ENCODE results near the gene PCDHB13.
"Not testable (repeated sequence)": the region's sequence is repeated elsewhere in the genome, so short reads cannot be mapped to it uniquely, and the experiment has no call there.

The PCDHB13 gene

DNA sequence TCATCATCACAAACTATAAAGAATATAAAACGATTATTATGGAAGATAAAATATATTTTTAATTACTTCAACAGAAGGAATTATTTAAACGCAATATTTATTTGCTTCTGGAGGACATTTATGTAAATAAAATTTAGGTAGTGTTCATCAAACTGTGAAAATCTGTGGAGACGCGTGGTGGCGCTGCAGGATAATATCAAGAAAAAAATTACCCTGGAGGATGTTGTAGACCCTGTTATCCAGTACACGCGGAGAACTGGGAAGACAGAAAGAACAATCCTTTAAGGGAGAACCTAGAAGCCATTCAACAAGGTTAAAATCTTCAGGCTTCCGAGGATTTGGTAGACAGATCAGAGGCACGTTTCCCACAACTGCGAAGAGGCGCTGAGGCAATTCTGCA lies 5.2 kb upstream of the PCDHB13 start, which contains the start of gene PCDHB12:
Gene PCDHB12, plus strand, starts transcription at position 242 of the 400 bp plus-strand sequence. CDS start 189 bp downstream, outside the sequence.
- DNase-seq = peak; percentile 7

DNA sequence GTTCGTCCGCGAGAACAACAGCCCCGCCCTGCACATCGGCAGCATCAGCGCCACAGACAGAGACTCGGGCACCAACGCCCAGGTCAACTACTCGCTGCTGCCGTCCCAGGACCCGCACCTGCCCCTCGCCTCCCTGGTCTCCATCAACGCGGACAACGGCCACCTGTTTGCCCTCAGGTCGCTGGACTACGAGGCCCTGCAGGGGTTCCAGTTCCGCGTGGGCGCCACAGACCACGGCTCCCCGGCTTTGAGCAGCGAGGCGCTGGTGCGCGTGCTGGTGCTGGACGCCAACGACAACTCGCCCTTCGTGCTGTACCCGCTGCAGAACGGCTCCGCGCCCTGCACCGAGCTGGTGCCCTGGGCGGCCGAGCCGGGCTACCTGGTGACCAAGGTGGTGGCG lies 3.4 kb upstream of the PCDHB13 start:
- DNase-seq = not testable (repeated sequence)

DNA sequence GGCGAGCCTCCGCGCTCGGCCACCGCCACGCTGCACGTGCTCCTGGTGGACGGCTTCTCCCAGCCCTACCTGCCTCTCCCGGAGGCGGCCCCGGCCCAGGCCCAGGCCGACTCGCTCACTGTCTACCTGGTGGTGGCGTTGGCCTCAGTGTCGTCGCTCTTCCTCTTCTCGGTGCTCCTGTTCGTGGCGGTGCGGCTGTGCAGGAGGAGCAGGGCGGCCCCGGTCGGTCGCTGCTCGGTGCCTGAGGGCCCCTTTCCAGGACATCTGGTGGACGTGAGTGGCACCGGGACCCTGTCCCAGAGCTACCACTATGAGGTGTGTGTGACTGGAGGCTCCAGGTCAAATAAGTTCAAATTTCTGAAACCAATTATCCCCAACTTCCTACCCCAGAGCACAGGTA lies 2.9 kb upstream of the PCDHB13 start:
- not testable (repeated sequence) for DNase-seq

DNA sequence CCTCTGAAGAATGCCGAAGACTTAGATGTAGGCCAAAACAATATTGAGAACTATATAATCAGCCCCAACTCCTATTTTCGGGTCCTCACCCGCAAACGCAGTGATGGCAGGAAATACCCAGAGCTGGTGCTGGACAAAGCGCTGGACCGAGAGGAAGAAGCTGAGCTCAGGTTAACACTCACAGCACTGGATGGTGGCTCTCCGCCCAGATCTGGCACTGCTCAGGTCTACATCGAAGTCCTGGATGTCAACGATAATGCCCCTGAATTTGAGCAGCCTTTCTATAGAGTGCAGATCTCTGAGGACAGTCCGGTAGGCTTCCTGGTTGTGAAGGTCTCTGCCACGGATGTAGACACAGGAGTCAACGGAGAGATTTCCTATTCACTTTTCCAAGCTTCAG lies 864 bp downstream of the PCDHB13 start:
- not testable (repeated sequence) for DNase-seq

DNA sequence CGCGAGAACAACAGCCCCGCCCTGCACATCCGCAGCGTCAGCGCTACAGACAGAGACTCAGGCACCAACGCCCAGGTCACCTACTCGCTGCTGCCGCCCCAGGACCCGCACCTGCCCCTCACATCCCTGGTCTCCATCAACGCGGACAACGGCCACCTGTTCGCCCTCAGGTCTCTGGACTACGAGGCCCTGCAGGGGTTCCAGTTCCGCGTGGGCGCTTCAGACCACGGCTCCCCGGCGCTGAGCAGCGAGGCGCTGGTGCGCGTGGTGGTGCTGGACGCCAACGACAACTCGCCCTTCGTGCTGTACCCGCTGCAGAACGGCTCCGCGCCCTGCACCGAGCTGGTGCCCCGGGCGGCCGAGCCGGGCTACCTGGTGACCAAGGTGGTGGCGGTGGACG lies 1.8 kb downstream of the PCDHB13 start:
- DNase-seq = not testable (repeated sequence)

DNA sequence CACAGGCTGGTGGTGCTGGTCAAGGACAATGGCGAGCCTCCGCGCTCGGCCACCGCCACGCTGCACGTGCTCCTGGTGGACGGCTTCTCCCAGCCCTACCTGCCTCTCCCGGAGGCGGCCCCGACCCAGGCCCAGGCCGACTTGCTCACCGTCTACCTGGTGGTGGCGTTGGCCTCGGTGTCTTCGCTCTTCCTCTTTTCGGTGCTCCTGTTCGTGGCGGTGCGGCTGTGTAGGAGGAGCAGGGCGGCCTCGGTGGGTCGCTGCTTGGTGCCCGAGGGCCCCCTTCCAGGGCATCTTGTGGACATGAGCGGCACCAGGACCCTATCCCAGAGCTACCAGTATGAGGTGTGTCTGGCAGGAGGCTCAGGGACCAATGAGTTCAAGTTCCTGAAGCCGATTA lies 2.3 kb downstream of the PCDHB13 start:
- not testable (repeated sequence) for DNase-seq

DNA sequence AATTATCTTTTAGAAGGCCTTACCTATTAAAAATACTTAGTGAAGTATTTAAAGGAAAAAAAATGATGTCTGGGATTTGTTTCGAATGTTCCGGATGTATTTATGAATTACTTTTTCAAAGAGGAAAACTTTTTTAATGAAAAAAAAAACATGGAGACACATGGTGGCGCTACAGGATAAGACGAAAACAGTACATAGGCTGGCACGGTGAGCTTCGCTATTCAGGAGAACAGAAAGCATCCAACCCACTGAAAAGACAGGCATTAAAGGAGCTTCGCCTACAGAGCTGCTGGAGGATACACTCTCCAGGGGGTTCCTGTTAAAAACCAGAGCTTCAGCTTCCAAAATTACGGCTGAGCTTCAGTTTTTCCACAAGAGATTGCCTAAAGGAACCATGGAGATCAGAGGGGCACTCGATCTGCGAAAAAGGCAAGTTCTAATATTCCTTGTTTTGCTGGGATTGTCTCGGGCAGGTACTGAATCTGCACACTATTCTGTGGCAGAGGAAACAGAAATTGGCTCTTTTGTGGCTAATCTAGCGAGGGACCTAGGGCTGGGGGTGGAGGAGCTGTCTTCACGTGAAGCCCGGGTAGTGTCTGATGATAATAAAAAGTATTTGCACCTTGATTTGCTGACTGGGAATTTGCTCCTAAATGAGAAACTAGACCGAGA lies 9.5 kb downstream of the PCDHB13 start, which contains the start of gene PCDHB14:
Gene PCDHB14, plus strand, starts transcription at position 232 of the 672 bp plus-strand sequence. Its CDS starts 163 bp downstream, at position 395.
- peak; percentile 52 for DNase-seq

DNA sequence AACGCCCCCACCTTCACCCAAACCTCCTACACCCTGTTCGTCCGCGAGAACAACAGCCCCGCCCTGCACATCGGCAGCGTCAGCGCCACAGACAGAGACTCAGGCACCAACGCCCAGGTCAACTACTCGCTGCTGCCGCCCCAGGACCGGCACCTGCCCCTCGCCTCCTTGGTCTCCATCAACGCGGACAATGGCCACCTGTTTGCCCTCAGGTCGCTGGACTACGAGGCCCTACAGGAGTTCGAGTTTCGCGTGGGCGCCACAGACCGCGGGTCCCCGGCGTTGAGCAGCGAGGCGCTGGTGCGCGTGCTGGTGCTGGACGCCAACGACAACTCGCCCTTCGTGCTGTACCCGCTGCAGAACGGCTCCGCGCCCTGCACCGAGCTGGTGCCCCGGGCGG lies 11.1 kb downstream of the PCDHB13 start:
- DNase-seq = not testable (repeated sequence)

DNA sequence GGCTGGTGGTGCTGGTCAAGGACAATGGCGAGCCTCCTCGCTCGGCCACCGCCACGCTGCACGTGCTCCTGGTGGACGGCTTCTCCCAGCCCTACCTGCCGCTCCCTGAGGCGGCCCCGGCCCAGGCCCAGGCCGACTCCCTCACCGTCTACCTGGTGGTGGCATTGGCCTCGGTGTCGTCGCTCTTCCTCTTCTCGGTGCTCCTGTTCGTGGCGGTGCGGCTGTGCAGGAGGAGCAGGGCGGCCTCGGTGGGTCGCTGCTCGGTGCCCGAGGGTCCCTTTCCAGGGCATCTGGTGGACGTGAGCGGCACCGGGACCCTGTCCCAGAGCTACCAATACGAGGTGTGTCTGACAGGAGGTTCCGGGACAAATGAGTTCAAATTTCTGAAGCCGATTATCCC lies 11.7 kb downstream of the PCDHB13 start:
- DNase-seq = not testable (repeated sequence)

DNA sequence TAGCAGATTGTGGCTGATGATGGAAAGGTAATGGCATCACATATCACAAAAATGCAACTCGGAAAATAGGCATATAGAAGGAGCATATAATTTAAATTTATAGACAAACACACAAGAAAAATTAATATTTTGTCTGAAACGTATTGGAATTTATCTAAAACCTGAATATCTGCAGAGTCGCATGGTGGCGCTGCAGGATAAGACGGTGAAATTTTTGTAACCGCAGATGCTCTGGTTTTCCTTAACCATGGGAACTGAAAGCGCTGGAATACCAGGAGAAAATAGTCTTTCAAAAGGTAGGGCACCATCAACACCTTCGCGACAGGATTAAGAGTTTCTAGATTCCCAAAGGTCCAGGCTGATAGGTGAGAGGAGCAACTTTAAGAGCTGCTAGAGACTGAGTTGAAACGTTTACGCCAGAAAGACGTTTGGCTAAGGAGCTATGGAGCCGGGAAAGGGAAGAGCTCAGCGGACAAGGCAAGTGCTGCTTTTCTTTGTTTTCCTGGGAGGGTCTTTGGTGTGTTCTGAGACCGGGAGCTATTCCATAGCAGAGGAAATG lies 20.5 kb downstream of the PCDHB13 start:
- no peak for DNase-seq

DNA sequence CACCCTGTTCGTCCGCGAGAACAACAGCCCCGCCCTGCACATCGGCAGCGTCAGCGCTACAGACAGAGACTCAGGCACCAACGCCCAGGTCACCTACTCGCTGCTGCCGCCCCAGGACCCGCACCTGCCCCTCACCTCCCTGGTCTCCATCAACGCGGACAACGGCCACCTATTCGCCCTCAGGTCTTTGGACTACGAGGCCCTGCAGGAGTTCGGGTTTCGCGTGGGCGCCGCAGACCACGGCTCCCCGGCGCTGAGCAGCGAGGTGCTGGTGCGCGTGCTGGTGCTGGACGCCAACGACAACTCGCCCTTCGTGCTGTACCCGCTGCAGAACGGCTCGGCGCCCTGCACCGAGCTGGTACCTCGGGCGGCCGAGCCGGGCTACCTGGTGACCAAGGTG lies 22.2 kb downstream of the PCDHB13 start:
- DNase-seq = not testable (repeated sequence)

DNA sequence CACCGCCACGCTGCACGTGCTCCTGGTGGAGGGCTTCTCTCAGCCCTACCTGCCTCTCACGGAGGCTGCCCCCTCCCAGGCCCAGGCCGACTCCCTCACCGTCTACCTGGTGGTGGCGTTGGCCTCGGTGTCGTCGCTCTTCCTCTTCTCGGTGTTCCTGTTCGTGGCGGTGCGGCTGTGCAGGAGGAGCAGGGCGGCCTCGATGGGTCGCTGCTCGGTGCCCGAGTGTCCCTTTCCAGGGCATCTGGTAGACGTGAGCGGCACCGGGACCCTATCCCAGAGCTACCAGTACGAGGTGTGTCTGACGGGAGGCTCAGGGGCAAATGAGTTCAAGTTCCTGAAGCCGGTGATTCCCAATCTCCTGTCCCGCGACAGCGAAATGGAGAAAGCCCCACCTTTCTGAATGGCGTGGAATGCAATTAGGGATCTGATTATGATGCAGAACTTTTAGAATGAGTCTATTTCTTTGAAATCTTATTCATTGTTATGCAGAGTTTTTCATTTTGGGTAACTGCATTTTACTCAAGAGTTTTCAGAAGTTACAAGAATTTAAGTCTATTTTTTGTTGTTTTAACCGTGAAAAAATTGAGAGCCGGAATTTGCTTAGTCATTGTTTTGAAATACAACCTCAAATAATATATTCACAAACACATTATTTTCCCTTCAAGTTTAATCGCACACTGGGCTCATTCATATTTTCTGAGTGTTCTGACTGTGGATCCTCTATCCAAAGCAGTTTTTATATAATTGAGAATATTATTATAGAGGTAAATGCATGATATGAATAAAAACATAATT lies 23.0 kb downstream of the PCDHB13 start:
- no peak for DNase-seq

DNA sequence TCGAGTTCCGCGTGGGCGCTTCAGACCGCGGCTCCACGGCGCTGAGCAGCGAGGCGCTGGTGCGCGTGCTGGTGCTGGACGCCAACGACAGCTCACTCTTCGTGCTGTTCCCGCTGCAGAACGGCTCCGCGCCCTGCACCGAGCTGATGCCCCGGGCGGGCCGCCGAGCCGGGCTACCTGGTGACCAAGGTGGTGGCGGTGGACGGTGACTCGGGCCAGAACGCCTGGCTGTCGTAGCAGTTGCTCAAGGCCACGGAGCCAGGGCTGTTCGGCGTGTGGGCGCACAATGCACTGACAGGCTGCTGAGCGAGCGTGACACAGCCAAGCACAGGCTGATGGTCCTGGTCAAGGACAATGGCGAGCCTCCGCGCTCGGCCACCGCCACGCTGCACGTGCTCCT lies 27.8 kb downstream of the PCDHB13 start:
- DNase-seq = no peak

DNA sequence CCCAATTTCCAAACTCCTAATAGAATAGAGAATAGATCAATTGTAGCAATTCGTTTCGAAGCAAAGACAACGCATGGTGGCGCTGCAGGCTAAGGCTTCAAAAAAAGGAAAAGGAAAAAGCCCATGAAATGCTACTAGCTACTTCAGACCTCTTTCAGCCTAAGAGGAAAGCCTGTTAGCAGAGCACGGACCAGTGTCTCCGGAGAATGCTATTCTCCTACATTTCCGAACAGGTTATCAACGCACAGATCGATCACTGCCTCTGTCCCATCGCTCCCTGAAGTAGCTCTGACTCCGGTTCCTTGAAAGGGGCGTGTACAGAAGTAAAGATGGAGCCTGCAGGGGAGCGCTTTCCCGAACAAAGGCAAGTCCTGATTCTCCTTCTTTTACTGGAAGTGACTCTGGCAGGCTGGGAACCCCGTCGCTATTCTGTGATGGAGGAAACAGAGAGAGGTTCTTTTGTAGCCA lies 31.6 kb downstream of the PCDHB13 start, which contains the start of gene PCDHB15:
Gene PCDHB15, plus strand, starts transcription at position 146 of the 468 bp plus-strand sequence. Its CDS starts 184 bp downstream, at position 330.
- no peak for DNase-seq

DNA sequence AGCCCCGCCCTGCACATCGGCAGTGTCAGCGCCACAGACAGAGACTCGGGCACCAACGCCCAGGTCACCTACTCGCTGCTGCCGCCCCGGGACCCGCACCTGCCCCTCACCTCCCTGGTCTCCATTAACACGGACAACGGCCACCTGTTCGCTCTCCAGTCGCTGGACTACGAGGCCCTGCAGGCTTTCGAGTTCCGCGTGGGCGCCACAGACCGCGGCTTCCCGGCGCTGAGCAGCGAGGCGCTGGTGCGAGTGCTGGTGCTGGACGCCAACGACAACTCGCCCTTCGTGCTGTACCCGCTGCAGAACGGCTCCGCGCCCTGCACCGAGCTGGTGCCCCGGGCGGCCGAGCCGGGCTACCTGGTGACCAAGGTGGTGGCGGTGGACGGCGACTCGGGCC lies 33.3 kb downstream of the PCDHB13 start:
- DNase-seq = not testable (repeated sequence)

DNA sequence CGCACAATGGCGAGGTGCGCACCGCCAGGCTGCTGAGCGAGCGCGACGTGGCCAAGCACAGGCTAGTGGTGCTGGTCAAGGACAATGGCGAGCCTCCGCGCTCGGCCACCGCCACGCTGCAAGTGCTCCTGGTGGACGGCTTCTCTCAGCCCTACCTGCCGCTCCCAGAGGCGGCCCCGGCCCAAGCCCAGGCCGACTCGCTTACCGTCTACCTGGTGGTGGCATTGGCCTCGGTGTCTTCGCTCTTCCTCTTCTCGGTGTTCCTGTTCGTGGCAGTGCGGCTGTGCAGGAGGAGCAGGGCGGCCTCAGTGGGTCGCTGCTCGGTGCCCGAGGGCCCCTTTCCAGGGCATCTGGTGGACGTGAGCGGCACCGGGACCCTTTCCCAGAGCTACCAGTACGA lies 33.7 kb downstream of the PCDHB13 start:
- not testable (repeated sequence) for DNase-seq

DNA sequence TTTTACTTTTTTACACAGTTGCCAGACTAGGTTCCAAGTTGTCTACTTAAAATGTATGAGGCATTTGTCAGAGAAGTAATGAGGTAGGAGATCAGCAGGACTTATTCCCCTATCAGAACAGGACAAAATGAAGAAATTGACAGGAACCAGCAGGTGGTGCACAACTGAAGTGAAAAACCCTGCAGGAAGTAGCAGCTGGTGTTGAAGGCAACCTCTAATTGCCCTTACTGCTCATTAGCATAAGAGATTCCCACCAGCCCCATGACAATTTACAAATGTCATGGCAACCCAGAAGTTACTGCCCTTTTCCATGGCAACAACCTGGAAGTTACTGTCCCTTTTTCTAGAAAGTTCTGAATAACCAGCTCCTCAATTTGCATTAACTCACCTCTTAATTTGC lies 36.9 kb downstream of the PCDHB13 start:
- peak; percentile 18 for DNase-seq

DNA sequence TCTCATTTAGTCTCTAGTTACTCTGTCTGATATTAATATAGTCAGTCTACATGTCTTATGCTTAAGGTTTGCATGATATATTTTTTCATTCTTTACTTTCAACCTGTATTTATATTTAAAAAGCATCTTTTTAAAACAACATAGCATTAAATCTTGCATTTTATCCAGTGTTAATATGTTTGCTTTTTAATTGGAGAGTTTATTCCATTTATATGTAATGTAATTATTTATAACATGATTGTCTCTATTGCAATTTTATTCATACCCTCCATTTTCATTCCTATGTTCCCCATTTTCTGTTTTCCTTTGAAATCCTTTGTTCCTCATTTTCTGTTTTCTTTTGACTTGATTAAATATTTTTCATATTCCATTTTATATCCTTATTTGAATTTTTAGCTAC lies 44.7 kb downstream of the PCDHB13 start:
- no peak for DNase-seq

DNA sequence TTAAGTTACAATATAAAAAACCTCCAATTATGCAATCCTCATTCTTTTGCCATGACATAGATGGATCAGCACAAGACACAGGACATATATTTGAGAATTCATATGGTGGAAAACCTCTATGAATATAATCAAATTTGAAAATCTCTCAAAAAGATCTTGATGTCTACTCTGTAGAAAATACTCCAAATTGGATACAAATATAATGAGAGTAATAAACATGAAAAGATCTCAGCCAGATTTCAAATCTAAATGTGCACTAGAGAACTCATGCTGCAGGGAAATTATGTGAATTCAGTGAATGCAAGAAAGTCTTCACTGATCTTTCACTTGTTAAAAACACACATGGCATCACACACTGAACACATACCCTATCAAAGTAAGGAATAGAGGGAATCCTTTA lies 45.2 kb downstream of the PCDHB13 start:
- DNase-seq = no peak

DNA sequence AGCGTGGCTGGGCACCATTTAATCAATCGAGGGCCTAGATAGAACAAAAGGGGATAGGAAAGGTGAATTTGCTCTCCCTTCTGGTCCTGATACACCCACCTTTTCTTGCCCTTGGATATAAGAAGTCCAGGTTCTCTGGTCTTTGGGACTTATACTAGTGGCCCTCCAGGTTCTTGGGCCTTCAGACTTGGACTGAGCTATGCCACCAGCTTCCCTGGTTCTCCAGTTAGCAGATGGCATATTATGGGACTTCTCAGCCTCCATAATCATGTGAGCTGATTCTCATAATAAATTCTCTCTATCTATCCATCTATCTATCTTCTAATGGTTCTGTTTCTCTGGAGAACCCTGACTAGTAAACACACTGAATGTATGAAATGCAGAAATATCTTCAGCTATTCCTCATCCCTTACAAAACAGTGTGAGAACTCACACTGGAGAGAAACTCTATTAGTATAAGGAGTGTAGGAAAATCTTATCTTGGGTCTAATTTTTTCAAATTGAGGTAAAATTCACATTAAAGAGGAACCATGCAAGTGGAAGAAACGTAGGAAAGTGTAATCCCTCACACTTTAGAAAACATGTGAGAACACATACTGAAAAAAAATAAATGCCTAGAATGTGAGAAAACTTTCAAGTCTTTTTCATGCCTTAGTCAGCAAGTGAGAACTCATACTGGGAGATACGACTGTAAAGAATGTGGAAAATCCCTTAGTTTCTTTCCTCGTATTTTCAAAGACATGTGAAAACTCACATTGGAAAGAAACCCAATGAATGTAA lies 46.9 kb downstream of the PCDHB13 start:
- peak; percentile 5 for DNase-seq

DNA sequence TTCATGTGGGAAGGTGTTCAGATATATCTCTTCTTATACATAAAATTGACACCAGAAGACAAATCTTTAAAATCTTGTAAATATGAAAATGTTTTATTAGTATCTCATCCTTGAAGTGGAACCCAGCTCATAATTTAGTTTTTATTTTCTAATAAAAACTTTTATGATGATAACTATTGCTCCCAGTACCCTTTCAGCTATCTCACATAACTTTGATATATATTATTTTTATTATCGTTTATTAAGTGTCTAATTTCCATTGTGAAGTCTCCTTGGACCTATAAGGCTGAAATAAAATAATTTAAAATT lies 47.5 kb downstream of the PCDHB13 start:
- no peak for DNase-seq

Data from NCI-H2171 treated with DMSO at 0.1 percent for 48 hours (cell line).